Hepatocyte (in vitro differentiated cells): ENCODE data around the gene VPS54. TPM values are rescaled to one million over a fixed set of nuclear protein-coding genes. Genes with fewer than 3 reads are reported as not detected.
"Not testable (repeated sequence)": the region's sequence is repeated elsewhere in the genome, so short reads cannot be mapped to it uniquely, and the experiment has no call there.

ENCODE experiments used
- DNase-seq: peaks from one replicate; pipeline ENCODE4 v3.0.0-alpha.2; 2016; ENCODE audit warnings: low spot score
- H2AFZ ChIP-seq: fragments of 200-600 bp; sonication (generic); 2 replicates; pipeline ENCODE4 v1.6.0; 2016; ENCODE audit warnings: antibody characterized with exemption, mild to moderate bottlenecking
- H3K27ac ChIP-seq: fragments of 200-600 bp; sonication (generic); 2 replicates; pipeline ENCODE4 v1.5.1; 2016; ENCODE audit warnings: mild to moderate bottlenecking
- H3K27me3 ChIP-seq: fragments of 200-600 bp; sonication (generic); 2 replicates; pipeline ENCODE4 v1.6.1; 2016
- H3K36me3 ChIP-seq: fragments of 200-600 bp; sonication (generic); replicated peaks from 2 replicates; pipeline ENCODE4 v1.5.1; 2016; ENCODE audit warnings: low read depth; ENCODE audit not compliant: insufficient read depth
- H3K4me1 ChIP-seq: fragments of 200-600 bp; sonication (generic); 2 replicates; pipeline ENCODE4 v1.5.1; 2016; ENCODE audit warnings: mild to moderate bottlenecking, moderate library complexity; ENCODE audit not compliant: insufficient read depth
- H3K4me2 ChIP-seq: fragments of 200-600 bp; sonication (generic); 2 replicates; pipeline ENCODE4 v1.6.0; 2016
- H3K4me3 ChIP-seq: fragments of 200-600 bp; sonication (generic); 2 replicates; pipeline ENCODE4 v1.5.1; 2016; ENCODE audit warnings: mild to moderate bottlenecking
- H3K79me2 ChIP-seq: fragments of 200-600 bp; sonication (generic); 2 replicates; pipeline ENCODE4 v1.6.0; 2017; ENCODE audit warnings: mild to moderate bottlenecking
- H3K9me2 ChIP-seq: fragments of 200-600 bp; sonication (generic); replicated peaks from 2 replicates; pipeline ENCODE4 v1.6.0; 2017; ENCODE audit warnings: mild to moderate bottlenecking; ENCODE audit not compliant: insufficient read depth
- H3K9me3 ChIP-seq: fragments of 200-600 bp; sonication (generic); 2 replicates; pipeline ENCODE4 v1.5.1; 2016; ENCODE audit warnings: low read depth, mild to moderate bottlenecking
- H4K20me1 ChIP-seq: fragments of 200-600 bp; sonication (generic); 2 replicates; pipeline ENCODE4 v1.6.0; 2016; ENCODE audit warnings: mild to moderate bottlenecking; ENCODE audit not compliant: insufficient read depth, poor library complexity, severe bottlenecking
- CTCF ChIP-seq: fragments of 200-600 bp; sonication (generic); IDR thresholded peaks from 2 replicates; pipeline ENCODE4 v1.5.1; 2016; ENCODE audit warnings: antibody characterized with exemption, mild to moderate bottlenecking; ENCODE audit not compliant: poor library complexity
- EZH2 ChIP-seq: fragments of 200-600 bp; sonication (generic); IDR thresholded peaks from 2 replicates; pipeline ENCODE4 v1.6.1; 2016; ENCODE audit warnings: antibody characterized with exemption, mild to moderate bottlenecking, borderline replicate concordance
- EZH2phosphoT487 ChIP-seq: fragments of 200-600 bp; sonication (generic); IDR thresholded peaks from one replicate; pipeline ENCODE4 v1.6.1; 2018; ENCODE audit warnings: antibody characterized with exemption, mild to moderate bottlenecking, low read depth, moderate library complexity; ENCODE audit not compliant: unreplicated experiment, severe bottlenecking
- WGBS: methylation state at CpG from one replicate; pipeline ENCODE4 v1.1.6; 2016; ENCODE audit warnings: low lambda C conversion rate; ENCODE audit errors: missing lambda C conversion rate; 5-methylcytosine and 5-hydroxymethylcytosine counted together
- polyA plus RNA-seq: library from polyadenylated mRNA; unstranded; fragments of >200 nt; fragmentation: Nextera tagmentation; extraction: Ambion mirVana; gene quantifications from 2 replicates; pipeline ENCODE4 v1.2.1, GENCODE V29; 2016
- total RNA-seq: library from RNA; depleted of rRNA; stranded (reverse); fragments of >200 nt; gene quantifications from 2 replicates; pipeline ENCODE4 v1.2.3, GENCODE V29; 2014

Gene VPS54
- total and polyA plus RNA-seq, 2 experiments from 2014 or later = 14.5 to 40.5 TPM

GRCh38 chr2:63977904-63978303 lies 41.3 kb downstream of the VPS54 start:
- Histone ChIP-seq H3K9me3 (no peaks in the 10 kb centered on the region), H3K27ac (no peak overlapping the region), H3K79me2 (peaks cover 7% of the 10 kb centered on the region), H3K4me3 (no peak overlapping the region), H2AFZ (no peak overlapping the region), H3K4me1 (no peaks in the 10 kb centered on the region), H4K20me1 (no peaks in the 10 kb centered on the region), H3K4me2 (no peak overlapping the region), H3K27me3 (no peaks in the 10 kb centered on the region), H3K36me3 (no peaks in the 10 kb centered on the region), H3K9me2 (no peaks in the 10 kb centered on the region)
- WGBS = 91% methylated on average over 5 of the region's 5 CpGs
- TF ChIP-seq CTCF = no peak
- TF ChIP-seq EZH2 = no peak
- DNase-seq = no peak

- WGBS = 97% methylated on average over 7 of the region's 7 CpGs
These were observed 43.1 kb downstream of the VPS54 start for GRCh38 chr2:63976125-63976510.

GRCh38 chr2:63975437-63976124 lies 43.6 kb downstream of the VPS54 start:
- Histone ChIP-seq H3K4me2 (no peak overlapping the region), H2AFZ (no peak overlapping the region), H3K36me3 (no peaks in the 10 kb centered on the region), H3K79me2 (peaks cover 7% of the 10 kb centered on the region), H3K4me1 (no peaks in the 10 kb centered on the region), H3K27ac (no peak overlapping the region), H3K4me3 (no peak overlapping the region), H3K27me3 (no peaks in the 10 kb centered on the region), H3K9me3 (no peaks in the 10 kb centered on the region), H4K20me1 (peaks cover under 1% of the 10 kb centered on the region), H3K9me2 (no peaks in the 10 kb centered on the region)
- TF ChIP-seq CTCF (no peak), EZH2phosphoT487 (no peak), EZH2 (no peak)
- DNase-seq = no peak
- WGBS = 92% methylated on average over 15 of the region's 15 CpGs

More at GRCh38 chr2:63976125-63976510, 43.1 kb downstream of the VPS54 start:
- no peaks in the 10 kb centered on the region for H3K9me3 ChIP-seq
- no peak for TF ChIP-seq EZH2
- no peak for TF ChIP-seq EZH2phosphoT487
- TF ChIP-seq CTCF = no peak
- H3K36me3 ChIP-seq = no peaks in the 10 kb centered on the region
- no peaks in the 10 kb centered on the region for H3K4me1 ChIP-seq
- H3K9me2 ChIP-seq = no peaks in the 10 kb centered on the region
- H3K4me3 ChIP-seq = no peak overlapping the region
- no peak overlapping the region for H3K4me2 ChIP-seq
- peaks cover 7% of the 10 kb centered on the region for H3K79me2 ChIP-seq
- H4K20me1 ChIP-seq = no peaks in the 10 kb centered on the region
- no peak for DNase-seq
- H3K27me3 ChIP-seq = no peaks in the 10 kb centered on the region
- no peak overlapping the region for H2AFZ ChIP-seq
- H3K27ac ChIP-seq = no peak overlapping the region

- not testable (repeated sequence) for H3K9me3 ChIP-seq, H3K9me2 ChIP-seq, H2AFZ ChIP-seq, H3K4me3 ChIP-seq, H3K27ac ChIP-seq, H3K79me2 ChIP-seq, DNase-seq, H4K20me1 ChIP-seq, H3K4me2 ChIP-seq, H3K4me1 ChIP-seq, H3K36me3 ChIP-seq, H3K27me3 ChIP-seq
- 98% methylated on average over 2 of the region's 2 CpGs for WGBS
These were observed 44.2 kb downstream of the VPS54 start for GRCh38 chr2:63975036-63975435.
